Measurements from ENCODE around the gene AP1B1.

Gene AP1B1

DNA sequence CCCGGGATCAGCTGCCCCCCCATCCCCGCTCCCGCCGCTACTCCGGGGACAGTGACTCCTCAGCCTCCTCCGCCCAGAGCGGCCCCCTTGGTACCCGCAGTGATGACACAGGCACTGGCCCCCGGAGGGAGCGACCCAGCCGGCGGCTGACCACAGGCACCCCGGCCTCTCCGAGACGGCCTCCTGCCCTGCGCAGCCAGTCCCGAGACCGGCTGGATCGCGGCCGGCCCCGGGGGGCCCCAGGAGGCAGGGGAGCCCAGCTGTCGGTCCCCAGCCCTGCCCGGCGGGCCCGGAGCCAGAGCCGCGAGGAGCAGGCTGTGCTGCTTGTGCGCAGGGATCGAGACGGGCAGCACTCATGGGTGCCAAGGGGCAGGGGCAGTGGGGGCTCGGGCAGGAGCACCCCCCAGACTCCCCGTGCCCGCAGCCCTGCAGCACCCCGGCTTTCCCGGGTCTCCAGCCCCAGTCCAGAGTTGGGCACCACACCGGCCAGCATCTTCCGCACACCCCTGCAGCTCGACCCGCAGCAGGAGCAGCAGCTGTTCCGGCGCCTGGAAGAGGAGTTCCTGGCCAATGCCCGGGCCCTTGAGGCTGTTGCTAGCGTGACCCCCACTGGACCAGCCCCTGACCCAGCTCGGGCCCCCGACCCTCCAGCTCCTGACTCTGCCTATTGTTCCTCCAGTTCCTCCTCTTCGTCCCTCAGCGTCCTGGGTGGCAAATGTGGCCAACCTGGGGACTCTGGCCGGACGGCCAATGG is 76.7 kb downstream of the AP1B1 start:
- DNase-seq = no peak

DNA sequence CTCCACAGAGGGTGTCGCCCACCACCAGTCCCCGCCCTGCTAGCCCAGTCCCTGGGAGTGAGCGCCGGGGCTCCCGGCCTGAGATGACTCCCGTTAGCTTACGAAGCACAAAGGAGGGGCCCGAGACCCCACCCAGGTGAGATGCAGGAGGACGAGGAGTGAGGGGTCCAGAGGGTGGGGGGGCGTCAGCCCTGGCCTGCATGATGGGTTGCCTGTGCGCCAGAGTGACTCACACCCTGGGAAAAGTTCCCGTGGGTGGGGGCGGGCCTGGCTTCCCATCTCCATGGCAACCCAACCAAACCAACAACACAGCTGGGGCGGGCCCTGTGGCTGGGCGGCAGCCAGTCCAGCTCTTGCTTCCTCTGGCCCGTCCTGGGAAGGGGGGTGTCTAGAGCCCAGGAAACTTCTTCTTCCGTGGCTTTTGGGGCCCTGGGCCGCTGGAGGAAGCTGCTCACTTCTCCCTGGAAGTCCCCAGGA is 77.5 kb downstream of the AP1B1 start:
- peak; percentile 98 for DNase-seq

DNA sequence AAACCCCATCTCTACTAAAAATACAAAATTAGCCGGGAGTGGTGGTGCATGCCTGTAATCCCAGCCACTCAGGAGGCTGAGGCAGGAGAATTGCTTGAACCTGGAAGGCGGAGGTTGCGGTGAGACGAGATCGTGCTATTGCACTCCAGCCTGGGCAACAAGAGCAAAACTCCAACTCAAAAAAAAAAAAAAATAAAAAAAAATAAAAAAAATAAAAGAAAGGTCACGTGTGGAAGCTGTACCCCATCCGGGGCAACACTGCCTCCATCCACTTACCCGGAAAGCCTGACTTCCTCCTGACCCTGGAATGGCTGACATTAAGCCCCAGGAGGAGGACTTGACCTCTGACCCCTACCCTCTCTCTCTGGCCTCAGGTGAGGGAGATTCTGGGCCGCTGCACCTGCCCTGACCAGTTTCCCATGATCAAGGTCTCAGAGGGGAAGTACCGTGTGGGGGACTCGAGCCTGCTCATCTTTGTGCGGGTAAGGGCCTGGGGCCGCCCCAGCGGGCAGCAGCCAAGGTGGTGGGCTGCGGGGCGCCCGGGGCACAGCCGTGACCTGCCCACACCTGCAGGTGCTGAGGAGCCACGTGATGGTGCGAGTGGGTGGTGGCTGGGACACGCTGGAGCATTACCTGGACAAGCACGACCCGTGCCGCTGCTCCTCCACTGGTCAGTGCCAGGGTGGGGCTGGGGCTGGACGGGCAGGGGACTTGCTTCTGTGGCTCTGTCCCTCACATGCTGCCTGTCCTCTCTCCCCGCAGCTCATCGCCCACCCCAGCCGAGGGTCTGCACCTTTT is 78.1 kb downstream of the AP1B1 start:
- no peak for DNase-seq

DNA sequence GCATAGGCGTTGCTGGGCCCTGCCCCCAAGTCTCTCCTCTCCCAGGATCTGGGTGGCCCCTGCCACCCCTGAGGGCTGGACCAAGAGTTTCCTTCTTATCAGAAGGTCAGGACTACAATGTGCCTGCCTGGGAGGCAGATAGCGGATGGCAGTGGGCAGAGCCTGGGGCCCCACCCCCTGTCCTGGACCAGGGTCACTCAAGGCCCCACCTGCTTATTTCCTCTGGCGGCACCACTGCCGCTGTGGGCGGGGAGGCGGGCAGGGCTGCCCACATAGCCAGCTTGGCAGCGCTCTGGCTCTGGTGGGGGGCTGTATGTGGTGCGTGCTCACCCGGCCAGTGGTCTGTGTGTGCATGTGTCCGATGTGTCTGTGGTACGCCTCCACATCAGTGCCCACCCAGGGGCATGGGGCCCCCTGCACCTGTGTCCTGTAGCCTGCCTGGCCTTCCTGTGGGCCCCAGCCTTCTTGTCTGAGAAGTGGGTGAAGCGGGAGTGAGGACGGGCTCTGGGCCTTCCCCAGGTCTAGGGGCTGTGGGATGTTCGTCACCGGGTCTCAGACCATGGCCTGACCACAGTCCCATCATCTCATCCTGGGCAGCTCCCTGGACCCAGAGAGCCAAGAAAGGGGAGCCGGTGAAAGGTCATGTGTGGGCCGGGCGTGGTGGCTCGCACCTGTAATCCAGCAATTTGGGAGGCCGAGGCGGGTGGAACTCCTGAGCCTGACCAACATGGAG is 78.9 kb downstream of the AP1B1 start:
- DNase-seq = no peak

- DNase-seq = no peak
Observed at GRCh38 chr22:29308791-29309262, 79.5 kb downstream of the AP1B1 start.

- no peak for DNase-seq
Observed at GRCh38 chr22:29308148-29308790, 80.1 kb downstream of the AP1B1 start.

GRCh38 chr22:29307596-29308147 is 80.7 kb downstream of the AP1B1 start:
- DNase-seq = no peak

DNA sequence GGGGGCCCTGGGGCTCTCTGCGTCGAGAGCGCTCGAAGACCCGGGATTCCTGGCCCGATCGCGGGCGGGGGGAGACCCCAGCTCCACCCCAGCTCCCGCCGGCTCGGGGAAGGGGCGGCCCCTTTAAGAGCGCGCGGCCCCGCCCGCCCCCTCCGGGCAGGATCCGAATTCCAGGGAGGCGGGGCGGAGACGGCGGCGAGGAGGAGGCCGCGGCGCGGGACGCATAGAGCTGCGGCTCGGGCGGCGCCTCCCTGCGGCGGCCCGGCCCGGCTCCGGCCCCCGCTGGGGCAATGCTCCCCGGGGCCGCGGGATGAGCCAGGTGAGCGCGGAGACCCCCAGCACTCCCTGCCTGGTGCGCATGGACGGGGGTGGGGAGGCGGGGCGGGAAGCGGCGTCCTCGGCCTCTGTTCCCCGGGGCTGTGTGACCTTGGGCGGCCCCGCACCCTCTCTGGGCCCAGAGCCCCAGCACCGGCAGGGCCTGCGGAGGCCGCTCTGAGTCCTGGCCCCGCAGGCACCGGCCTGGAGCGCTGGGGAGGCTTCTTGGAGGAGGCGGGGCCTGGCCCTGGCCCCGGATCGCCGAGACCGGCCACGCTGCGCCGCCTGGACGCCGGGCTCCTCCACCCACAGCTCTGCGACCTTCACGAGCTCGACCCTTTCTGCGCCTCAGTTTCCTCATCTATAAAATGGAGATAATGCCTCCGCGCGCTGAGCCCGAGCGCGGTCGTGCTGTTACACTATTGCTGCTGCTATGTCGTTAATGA is 81.4 kb downstream of the AP1B1 start:
- peak; percentile 88 for DNase-seq

DNA sequence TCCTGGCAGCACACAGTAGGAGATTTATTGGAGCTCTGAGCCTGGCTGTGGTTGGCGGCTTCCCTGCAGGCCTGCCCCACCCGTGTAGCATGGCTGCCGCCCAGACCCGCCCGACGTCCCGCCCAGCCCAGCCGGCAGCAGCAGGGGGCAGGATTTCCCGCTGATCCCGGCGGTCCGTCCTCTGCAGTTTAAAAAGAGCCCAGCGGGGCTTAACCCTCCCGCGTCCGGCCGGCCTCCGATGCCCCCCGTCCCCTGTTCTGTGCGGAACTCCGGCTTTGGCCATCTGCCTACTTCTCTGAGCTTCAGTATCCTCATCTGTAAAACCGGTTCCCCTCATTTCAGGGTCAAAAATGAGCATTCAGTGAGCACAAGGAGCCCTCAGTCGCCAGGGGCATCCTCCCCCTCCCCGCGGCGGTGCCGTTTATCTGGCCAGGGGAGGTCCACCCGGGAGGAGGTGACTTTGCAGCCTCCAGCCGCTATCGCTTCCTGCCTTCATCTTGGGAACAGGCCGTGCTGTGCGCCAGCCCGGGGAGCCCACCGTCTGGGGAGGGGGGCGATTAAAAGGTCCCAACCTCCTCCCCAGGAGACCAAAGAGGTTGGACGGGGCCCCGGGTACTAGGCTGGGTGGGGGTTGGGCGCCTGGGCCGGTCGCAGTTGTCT is 82.1 kb downstream of the AP1B1 start, which contains the start of gene GAS2L1:
Gene GAS2L1 (plus strand): TSS at position 476 of the 660 bp plus-strand sequence. CDS start 1,456 bp downstream, outside the sequence.
- peak; percentile 91 for DNase-seq

DNA sequence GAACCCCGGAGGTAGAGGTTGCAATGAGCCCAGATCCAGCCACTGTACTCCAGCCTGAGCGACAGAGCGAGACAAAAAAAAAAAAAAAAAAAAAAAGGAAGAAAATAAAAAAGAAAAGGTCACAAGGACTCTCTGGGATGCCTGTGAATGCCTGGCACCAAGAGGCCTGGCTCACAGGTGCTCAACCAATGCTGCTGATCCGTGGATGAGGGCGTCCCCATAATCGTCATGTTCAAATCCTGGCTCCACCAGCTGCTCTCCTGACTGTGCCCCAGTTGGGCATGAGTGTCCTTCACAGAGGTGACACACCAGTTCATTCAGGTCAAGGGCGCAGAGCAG is 82.6 kb downstream of the AP1B1 start:
- no peak for DNase-seq

DNA sequence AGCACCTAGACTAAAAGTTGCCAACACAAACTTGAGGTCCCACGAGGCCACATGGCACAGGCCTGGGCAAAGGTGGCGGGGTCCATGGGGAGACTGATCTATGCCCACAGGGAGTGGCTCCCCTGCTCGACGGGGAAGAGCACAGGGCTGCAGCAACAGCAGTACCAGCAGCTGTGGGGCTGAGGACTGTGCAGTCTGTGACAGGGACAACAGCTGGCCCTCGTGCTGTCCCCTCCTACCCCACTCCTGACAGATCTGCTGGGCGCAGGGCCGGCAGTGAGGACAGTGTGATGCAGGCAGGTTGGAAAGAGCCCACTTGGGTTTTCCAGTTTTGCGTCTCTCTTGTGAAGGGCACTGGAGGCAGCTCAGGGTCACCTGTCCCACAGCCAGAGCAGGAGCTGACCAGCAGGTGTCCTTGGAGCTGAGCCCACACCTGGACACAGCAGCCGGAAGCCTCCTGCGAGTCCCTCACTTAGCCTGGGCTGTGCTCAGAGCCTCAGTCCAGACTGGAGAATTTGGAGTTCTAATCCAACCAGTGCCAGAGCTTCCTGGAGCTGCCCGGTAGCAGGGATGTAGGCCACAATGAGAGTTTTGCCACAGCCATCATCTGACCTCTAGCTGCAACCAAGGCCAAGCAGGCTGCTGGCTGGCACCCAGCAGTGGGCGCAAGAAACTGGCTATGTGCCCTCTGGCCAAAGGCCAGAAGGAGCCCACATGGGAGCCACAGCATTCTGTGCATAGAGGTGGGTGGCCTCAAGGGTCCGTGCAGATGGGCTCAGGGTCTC is 85.5 kb downstream of the AP1B1 start:
- DNase-seq = no peak

DNA sequence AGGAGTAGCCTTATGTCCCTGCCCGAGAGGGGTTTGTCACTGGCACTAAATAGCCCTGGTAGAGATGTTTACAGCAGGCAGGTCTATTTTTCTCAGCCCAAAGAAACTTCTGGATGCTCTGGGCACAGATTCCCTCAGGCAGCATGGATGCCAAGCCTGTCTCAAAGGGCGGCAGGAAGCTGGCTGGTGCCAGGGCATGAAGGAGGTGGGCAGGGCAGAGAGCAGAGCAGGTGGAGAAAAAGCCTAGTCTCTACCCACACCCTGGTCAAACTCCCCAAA is 86.0 kb downstream of the AP1B1 start:
- DNase-seq = no peak

DNA sequence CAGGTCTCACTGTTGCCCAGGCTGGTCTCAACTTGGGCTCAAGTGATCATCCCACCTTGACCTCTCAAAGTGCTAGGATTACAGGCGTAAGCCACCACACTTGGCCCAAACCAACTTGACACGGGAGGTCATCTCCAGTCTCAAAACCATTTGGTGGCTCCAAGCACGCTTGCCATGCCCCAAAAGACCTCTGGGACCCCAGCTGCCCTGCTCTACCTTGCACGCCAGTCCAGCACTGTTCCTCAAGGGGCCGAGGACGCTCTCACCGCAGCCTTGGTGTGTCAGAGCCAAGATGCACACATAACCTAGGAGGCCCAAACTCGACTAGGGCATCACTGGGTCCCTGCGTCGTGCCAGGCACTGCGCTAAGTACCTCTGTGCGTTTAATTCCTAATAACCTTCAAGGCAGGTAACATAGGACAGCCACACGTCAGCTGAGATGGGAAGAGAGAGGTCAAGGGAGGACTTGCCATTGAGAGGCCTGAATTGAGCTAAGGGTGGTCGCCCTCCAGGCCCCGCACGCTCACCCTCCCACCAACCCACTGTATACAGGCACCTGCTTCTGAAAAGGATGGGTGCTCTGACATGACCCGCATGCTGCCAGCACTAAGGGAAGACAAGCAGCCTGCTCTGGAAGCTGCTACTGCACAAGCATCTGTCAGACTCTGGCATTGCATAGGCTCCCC is 86.5 kb downstream of the AP1B1 start:
- no peak for DNase-seq

DNA sequence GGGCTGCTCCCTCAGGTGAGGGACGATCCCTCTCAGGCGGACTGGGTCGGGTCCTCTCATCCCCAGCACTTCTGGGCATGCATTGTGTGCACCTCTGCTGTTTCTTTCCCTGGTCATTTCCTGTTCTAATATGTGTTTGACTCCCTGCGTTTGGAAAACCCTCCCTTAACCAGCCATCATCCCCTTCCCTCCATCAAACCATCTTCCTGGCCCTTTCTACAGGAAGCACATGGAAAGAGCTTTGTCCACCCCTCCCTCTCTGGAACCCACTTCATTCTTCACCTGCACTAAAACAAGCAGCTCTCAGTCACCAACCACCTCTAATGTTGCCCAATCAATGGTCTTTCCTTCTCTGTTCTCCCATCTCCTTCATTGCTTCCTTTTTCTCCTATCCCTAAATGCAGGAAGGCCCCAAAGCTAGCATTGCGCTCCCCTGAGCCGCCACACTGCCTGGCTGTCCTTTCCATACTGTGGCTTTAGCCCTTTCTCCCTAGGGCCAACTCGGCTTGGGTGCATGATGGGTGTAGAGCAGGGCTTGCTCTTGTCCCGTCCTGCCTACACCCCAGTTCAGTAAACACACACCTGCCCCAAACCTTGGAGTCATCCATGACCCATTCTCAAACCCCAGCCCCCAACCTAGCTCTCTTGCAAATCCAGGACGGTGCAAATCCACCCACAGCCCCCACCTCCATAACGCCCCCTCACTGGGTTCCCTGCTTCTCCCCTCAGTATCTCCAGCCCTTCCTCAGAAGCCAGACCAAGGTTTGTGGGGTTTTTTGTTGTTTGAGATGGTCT is 87.4 kb downstream of the AP1B1 start:
- no peak for DNase-seq

DNA sequence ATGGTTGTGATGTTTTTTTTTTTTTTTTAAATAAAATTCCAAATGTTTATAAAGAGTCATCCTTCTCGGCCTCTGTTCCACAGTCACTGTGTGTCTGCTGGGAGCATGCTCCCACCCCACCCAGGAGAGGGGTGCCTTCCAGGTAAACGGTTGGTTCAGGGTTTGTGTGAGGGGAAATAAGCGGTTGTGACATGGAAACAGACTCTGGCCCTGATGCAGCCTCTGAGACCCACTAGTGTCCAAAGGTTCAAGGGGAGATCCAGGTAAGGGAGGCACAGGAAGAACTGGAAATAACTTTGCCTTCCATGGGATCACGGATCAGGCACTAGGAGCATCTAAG is 87.9 kb downstream of the AP1B1 start:
- no peak for DNase-seq

DNA sequence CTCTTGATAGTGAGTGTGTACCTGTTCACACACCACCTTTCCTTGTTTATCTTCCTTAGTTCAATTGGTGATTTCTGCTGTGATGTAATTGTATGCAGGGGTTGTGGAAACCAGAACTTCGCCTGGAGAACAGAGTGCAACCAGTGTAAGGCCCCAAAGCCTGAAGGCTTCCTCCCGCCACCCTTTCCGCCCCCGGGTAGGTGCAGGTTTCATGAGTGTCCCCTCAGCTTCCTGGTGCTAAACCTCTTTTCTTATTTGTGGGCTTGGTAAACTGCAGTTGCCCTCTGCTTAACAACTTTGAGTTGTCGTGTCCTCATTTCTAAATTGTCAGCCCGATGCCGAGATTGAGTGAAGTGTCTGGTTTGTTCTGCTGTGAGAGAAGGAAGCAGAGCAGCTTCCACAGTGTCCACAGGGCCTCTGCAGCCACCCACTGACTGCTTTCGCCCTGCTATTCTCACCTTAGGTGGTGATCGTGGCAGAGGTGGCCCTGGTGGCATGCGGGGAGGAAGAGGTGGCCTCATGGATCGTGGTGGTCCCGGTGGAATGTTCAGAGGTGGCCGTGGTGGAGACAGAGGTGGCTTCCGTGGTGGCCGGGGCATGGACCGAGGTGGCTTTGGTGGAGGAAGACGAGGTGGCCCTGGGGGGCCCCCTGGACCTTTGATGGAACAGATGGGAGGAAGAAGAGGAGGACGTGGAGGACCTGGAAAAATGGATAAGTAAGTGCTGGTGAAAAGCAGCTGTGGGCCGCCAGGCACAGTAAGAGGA is 89.1 kb downstream of the AP1B1 start:
- no peak for DNase-seq

DNA sequence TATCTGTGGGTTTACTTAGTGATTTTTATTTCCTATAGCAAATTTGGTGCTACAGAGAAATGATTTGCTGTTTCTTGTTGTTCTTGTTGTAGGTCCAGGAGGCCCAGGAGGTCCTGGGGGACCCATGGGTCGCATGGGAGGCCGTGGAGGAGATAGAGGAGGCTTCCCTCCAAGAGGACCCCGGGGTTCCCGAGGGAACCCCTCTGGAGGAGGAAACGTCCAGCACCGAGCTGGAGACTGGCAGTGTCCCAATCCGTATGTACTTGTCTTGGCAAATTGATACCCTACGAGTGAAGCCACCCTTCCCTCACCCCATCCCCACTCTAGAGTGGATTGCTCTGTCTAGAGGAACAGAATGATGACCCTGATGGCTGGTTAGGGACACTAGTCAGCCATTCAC is 89.7 kb downstream of the AP1B1 start:
- no peak for DNase-seq

GRCh38 chr22:29292379-29292778 is 96.0 kb downstream of the AP1B1 start:
- DNase-seq = no peak

Data from right forelimb (tissue), 1 donor.